ENCODE measurements around the gene DIDO1. TPM values are rescaled to one million over a fixed set of nuclear protein-coding genes. Genes with fewer than 3 reads are reported as not detected.

DIDO1 gene
- total and polyA plus RNA-seq, 2 of the 13 experiments (the other 11 are each of a cell fraction or from before 2014, with no cell fraction given) = 75.0 to 75.1 TPM

DNA sequence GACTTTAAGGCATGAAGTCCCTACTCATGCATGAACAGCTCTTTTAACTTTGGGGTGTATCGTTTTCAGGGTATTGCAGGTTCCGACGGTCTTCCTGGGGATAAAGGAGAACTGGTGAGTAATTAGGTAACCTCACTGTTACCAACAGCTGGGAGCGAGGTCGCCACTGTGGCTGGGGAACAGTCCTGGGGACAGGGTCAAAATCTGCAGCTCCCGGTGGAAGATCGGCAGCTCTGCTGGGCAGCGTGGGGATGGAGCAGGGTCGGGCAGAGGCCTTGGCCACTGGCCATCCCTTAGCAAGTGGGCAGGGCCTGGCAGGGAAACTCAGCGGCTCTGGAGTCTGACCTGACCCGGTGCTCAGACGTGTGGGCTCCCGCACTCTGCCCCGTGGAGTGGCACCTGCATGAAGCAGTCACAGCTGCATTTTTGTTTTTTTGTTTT lies 93.3 kb downstream of the DIDO1 start (continued):
- TF ChIP-seq, protein P1, sequence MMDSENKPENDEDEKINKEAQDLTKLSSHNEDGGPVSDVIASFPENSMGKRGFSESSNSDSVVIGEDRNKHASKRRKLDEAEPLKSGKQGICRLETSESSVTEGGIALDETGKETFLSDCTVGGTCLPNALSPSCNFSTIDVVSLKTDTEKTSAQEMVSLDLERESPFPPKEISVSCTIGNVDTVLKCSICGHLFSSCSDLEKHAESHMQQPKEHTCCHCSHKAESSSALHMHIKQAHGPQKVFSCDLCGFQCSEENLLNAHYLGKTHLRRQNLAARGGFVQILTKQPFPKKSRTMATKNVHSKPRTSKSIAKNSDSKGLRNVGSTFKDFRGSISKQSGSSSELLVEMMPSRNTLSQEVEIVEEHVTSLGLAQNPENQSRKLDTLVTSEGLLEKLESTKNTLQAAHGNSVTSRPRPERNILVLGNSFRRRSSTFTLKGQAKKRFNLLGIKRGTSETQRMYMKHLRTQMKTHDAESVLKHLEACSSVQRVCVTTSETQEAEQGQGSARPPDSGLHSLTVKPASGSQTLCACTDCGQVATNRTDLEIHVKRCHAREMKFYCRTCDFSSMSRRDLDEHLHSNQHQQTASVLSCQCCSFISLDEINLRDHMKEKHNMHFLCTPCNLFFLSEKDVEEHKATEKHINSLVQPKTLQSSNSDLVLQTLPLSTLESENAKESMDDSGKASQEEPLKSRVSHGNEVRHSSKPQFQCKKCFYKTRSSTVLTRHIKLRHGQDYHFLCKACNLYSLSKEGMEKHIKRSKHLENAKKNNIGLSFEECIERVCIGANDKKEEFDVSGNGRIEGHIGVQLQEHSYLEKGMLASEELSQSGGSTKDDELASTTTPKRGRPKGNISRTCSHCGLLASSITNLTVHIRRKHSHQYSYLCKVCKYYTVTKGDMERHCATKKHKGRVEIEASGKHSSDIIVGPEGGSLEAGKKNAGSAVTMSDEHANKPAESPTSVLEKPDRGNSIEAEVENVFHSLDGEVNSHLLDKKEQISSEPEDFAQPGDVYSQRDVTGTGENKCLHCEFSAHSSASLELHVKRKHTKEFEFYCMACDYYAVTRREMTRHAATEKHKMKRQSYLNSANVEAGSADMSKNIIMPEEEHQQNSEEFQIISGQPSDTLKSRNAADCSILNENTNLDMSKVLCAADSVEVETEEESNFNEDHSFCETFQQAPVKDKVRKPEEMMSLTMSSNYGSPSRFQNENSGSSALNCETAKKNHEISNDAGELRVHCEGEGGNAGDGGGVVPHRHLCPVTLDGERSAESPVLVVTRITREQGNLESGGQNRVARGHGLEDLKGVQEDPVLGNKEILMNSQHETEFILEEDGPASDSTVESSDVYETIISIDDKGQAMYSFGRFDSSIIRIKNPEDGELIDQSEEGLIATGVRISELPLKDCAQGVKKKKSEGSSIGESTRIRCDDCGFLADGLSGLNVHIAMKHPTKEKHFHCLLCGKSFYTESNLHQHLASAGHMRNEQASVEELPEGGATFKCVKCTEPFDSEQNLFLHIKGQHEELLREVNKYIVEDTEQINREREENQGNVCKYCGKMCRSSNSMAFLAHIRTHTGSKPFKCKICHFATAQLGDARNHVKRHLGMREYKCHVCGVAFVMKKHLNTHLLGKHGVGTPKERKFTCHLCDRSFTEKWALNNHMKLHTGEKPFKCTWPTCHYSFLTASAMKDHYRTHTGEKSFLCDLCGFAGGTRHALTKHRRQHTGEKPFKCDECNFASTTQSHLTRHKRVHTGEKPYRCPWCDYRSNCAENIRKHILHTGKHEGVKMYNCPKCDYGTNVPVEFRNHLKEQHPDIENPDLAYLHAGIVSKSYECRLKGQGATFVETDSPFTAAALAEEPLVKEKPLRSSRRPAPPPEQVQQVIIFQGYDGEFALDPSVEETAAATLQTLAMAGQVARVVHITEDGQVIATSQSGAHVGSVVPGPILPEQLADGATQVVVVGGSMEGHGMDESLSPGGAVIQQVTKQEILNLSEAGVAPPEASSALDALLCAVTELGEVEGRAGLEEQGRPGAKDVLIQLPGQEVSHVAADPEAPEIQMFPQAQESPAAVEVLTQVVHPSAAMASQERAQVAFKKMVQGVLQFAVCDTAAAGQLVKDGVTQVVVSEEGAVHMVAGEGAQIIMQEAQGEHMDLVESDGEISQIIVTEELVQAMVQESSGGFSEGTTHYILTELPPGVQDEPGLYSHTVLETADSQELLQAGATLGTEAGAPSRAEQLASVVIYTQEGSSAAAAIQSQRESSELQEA (CRISPR knock-in tag; IDR thresholded peaks at IDR 0.05; ENCODE audit: not compliant biosample characterization) = peak; percentile 16
- no peak for TF ChIP-seq CC2D1A (CRISPR knock-in tag; IDR thresholded peaks at IDR 0.05)
- TF ChIP-seq RBFOX2 (IDR thresholded peaks at IDR 0.05; ENCODE audit: low read depth, low read length) = 0 out of 2 replicates have a peak, but pooled peaks have one; percentile 18
- no peak for TF ChIP-seq ZBTB20 (CRISPR knock-in tag; IDR thresholded peaks at IDR 0.05; ENCODE audit: borderline replicate concordance, low read depth)
- TF ChIP-seq, protein P2, sequence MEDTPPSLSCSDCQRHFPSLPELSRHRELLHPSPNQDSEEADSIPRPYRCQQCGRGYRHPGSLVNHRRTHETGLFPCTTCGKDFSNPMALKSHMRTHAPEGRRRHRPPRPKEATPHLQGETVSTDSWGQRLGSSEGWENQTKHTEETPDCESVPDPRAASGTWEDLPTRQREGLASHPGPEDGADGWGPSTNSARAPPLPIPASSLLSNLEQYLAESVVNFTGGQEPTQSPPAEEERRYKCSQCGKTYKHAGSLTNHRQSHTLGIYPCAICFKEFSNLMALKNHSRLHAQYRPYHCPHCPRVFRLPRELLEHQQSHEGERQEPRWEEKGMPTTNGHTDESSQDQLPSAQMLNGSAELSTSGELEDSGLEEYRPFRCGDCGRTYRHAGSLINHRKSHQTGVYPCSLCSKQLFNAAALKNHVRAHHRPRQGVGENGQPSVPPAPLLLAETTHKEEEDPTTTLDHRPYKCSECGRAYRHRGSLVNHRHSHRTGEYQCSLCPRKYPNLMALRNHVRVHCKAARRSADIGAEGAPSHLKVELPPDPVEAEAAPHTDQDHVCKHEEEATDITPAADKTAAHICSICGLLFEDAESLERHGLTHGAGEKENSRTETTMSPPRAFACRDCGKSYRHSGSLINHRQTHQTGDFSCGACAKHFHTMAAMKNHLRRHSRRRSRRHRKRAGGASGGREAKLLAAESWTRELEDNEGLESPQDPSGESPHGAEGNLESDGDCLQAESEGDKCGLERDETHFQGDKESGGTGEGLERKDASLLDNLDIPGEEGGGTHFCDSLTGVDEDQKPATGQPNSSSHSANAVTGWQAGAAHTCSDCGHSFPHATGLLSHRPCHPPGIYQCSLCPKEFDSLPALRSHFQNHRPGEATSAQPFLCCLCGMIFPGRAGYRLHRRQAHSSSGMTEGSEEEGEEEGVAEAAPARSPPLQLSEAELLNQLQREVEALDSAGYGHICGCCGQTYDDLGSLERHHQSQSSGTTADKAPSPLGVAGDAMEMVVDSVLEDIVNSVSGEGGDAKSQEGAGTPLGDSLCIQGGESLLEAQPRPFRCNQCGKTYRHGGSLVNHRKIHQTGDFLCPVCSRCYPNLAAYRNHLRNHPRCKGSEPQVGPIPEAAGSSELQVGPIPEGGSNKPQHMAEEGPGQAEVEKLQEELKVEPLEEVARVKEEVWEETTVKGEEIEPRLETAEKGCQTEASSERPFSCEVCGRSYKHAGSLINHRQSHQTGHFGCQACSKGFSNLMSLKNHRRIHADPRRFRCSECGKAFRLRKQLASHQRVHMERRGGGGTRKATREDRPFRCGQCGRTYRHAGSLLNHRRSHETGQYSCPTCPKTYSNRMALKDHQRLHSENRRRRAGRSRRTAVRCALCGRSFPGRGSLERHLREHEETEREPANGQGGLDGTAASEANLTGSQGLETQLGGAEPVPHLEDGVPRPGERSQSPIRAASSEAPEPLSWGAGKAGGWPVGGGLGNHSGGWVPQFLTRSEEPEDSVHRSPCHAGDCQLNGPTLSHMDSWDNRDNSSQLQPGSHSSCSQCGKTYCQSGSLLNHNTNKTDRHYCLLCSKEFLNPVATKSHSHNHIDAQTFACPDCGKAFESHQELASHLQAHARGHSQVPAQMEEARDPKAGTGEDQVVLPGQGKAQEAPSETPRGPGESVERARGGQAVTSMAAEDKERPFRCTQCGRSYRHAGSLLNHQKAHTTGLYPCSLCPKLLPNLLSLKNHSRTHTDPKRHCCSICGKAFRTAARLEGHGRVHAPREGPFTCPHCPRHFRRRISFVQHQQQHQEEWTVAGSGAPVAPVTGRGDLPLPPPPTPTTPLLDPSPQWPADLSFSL (CRISPR knock-in tag; IDR thresholded peaks at IDR 0.05) = no peak
- TF ChIP-seq, protein P3, sequence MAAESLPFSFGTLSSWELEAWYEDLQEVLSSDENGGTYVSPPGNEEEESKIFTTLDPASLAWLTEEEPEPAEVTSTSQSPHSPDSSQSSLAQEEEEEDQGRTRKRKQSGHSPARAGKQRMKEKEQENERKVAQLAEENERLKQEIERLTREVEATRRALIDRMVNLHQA (CRISPR knock-in tag; IDR thresholded peaks at IDR 0.05) = no peak
- TF ChIP-seq, protein P4, sequence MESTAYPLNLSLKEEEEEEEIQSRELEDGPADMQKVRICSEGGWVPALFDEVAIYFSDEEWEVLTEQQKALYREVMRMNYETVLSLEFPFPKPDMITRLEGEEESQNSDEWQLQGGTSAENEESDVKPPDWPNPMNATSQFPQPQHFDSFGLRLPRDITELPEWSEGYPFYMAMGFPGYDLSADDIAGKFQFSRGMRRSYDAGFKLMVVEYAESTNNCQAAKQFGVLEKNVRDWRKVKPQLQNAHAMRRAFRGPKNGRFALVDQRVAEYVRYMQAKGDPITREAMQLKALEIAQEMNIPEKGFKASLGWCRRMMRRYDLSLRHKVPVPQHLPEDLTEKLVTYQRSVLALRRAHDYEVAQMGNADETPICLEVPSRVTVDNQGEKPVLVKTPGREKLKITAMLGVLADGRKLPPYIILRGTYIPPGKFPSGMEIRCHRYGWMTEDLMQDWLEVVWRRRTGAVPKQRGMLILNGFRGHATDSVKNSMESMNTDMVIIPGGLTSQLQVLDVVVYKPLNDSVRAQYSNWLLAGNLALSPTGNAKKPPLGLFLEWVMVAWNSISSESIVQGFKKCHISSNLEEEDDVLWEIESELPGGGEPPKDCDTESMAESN (CRISPR knock-in tag; conservative IDR thresholded peaks at IDR 0.05) = no peak
- TF ChIP-seq, protein P5, sequence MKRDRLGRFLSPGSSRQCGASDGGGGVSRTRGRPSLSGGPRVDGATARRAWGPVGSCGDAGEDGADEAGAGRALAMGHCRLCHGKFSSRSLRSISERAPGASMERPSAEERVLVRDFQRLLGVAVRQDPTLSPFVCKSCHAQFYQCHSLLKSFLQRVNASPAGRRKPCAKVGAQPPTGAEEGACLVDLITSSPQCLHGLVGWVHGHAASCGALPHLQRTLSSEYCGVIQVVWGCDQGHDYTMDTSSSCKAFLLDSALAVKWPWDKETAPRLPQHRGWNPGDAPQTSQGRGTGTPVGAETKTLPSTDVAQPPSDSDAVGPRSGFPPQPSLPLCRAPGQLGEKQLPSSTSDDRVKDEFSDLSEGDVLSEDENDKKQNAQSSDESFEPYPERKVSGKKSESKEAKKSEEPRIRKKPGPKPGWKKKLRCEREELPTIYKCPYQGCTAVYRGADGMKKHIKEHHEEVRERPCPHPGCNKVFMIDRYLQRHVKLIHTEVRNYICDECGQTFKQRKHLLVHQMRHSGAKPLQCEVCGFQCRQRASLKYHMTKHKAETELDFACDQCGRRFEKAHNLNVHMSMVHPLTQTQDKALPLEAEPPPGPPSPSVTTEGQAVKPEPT (CRISPR knock-in tag; IDR thresholded peaks at IDR 0.05; ENCODE audit: low read depth) = no peak
- no peak for TF ChIP-seq GTF2F1 (IDR thresholded peaks at IDR 0.05; ENCODE audit: low read length)

Data from HepG2 (cell line).